A204.1 (cell line): ENCODE measurements around the gene CSMD2.

Experiments
- FAIRE-seq: peaks from 2 replicates; lab custom pipeline; 2012; peaks lifted over from hg19 to GRCh38; lab: Jason Lieb, UNC

Gene CSMD2

GRCh38 chr1:33713058-33713877 lies 451.8 kb downstream of the CSMD2 start:
- no peak for FAIRE-seq

GRCh38 chr1:33712186-33712585 lies 452.8 kb downstream of the CSMD2 start:
- FAIRE-seq, result no peak

GRCh38 chr1:33711511-33711910 lies 453.5 kb downstream of the CSMD2 start:
- no peak for FAIRE-seq

- FAIRE-seq, result no peak
Measured at GRCh38 chr1:33710967-33711366, 454.1 kb downstream of the CSMD2 start.

GRCh38 chr1:33709783-33710718 lies 455.0 kb downstream of the CSMD2 start:
- no peak for FAIRE-seq

GRCh38 chr1:33709174-33709782 lies 455.8 kb downstream of the CSMD2 start:
- no peak for FAIRE-seq

GRCh38 chr1:33706634-33707255 lies 458.3 kb downstream of the CSMD2 start:
- no peak for FAIRE-seq

GRCh38 chr1:33703464-33703863 lies 461.6 kb downstream of the CSMD2 start:
- FAIRE-seq, result no peak

- no peak for FAIRE-seq
Measured at GRCh38 chr1:33698361-33699035, 466.5 kb downstream of the CSMD2 start.

- FAIRE-seq, result no peak
Measured at GRCh38 chr1:33697816-33698215, 467.2 kb downstream of the CSMD2 start.

GRCh38 chr1:33696962-33697361 lies 468.1 kb downstream of the CSMD2 start:
- FAIRE-seq, result no peak

GRCh38 chr1:33696311-33696710 lies 468.7 kb downstream of the CSMD2 start:
- no peak for FAIRE-seq

- no peak for FAIRE-seq
Measured at GRCh38 chr1:33692206-33693188, 472.5 kb downstream of the CSMD2 start.

GRCh38 chr1:33687000-33687399 lies 478.0 kb downstream of the CSMD2 start:
- no peak for FAIRE-seq

- FAIRE-seq, result no peak
Measured at GRCh38 chr1:33686551-33686950, 478.5 kb downstream of the CSMD2 start.

- no peak for FAIRE-seq
Measured at GRCh38 chr1:33685256-33685655, 479.8 kb downstream of the CSMD2 start.

- FAIRE-seq, result no peak
Measured at GRCh38 chr1:33684396-33685179, 480.4 kb downstream of the CSMD2 start.

- no peak for FAIRE-seq
Measured at GRCh38 chr1:33683913-33684312, 481.1 kb downstream of the CSMD2 start.

- FAIRE-seq, result no peak
Measured at GRCh38 chr1:33682371-33682770, 482.7 kb downstream of the CSMD2 start.
